ENCODE measurements around the gene UPF3A.
"Not testable (repeated sequence)": the region's sequence is repeated elsewhere in the genome, so short reads cannot be mapped to it uniquely, and the experiment has no call there.

Gene UPF3A

GRCh38 chr13:114264313-114264712 is 17.1 kb upstream of the UPF3A start:
- DNase-seq = not testable (repeated sequence)

GRCh38 chr13:114264886-114265611 is 16.4 kb upstream of the UPF3A start:
- no peak for DNase-seq

- no peak for DNase-seq
Measured at GRCh38 chr13:114266241-114266640, 15.2 kb upstream of the UPF3A start.

GRCh38 chr13:114268344-114269280 is 12.8 kb upstream of the UPF3A start:
- DNase-seq = no peak

- DNase-seq = no peak
Measured at GRCh38 chr13:114269281-114269770, 12.1 kb upstream of the UPF3A start.

GRCh38 chr13:114272977-114273376 is 8.4 kb upstream of the UPF3A start:
- DNase-seq = no peak

GRCh38 chr13:114275304-114275703 is 6.1 kb upstream of the UPF3A start:
- no peak for DNase-seq

- DNase-seq = no peak
Measured at GRCh38 chr13:114279146-114279545, 2.3 kb upstream of the UPF3A start.

- DNase-seq = no peak
Measured at GRCh38 chr13:114279758-114280355, 1.5 kb upstream of the UPF3A start.

GRCh38 chr13:114282041-114282670 is 755 bp downstream of the UPF3A start:
- peak; percentile 69 for DNase-seq

GRCh38 chr13:114283576-114283975 is 2.2 kb downstream of the UPF3A start:
- no peak for DNase-seq

- DNase-seq = no peak
Measured at GRCh38 chr13:114284680-114285079, 3.3 kb downstream of the UPF3A start.

- DNase-seq = no peak
Measured at GRCh38 chr13:114285166-114285808, 3.9 kb downstream of the UPF3A start.

GRCh38 chr13:114286808-114287207 is 5.4 kb downstream of the UPF3A start:
- DNase-seq = no peak

- DNase-seq = no peak
Measured at GRCh38 chr13:114288157-114288591, 6.8 kb downstream of the UPF3A start.

- no peak for DNase-seq
Measured at GRCh38 chr13:114296448-114296847, 15.0 kb downstream of the UPF3A start.

GRCh38 chr13:114296902-114297301 is 15.5 kb downstream of the UPF3A start:
- no peak for DNase-seq

GRCh38 chr13:114298866-114299265 is 17.5 kb downstream of the UPF3A start:
- DNase-seq = no peak

- DNase-seq = no peak
Measured at GRCh38 chr13:114299604-114300305, 18.4 kb downstream of the UPF3A start.

GRCh38 chr13:114303700-114304327 is 22.4 kb downstream of the UPF3A start:
- DNase-seq = no peak

Data from stimulated activated CD4-positive, alpha-beta T cell treated with anti-CD3 and anti-CD28 coated beads, Interleukin-4, amount 100 ng/mL, for 1 hour (primary cell).